ENCODE data around the gene RYR2.

RYR2 gene

GRCh38 chr1:237740846-237741245 lies 698.9 kb downstream of the RYR2 start:
- DNase-seq (ENCODE audit: low read depth), result no peak

DNA sequence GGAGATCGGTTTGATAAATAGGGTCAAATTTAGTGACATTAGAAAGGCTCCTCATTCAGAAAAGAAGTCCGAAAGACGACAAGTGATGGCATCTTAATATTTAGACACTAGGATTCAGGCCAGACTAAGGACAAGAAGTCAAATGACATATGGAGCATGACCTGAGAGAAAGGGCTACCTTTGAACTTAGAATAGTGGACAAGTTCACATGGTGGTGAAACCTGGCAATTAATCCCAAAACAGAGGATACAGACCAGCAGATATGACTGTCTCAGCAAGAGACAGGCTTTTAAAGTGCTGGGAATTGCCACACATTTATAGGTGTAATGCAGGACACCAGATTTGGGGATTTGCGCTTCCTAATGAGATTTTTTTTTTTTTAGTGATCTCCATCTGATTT lies 703.6 kb downstream of the RYR2 start:
- no peak for DNase-seq (ENCODE audit: low read depth)

- no peak for DNase-seq (ENCODE audit: low read depth)
Observed at GRCh38 chr1:237748171-237748960, 706.4 kb downstream of the RYR2 start.

DNA sequence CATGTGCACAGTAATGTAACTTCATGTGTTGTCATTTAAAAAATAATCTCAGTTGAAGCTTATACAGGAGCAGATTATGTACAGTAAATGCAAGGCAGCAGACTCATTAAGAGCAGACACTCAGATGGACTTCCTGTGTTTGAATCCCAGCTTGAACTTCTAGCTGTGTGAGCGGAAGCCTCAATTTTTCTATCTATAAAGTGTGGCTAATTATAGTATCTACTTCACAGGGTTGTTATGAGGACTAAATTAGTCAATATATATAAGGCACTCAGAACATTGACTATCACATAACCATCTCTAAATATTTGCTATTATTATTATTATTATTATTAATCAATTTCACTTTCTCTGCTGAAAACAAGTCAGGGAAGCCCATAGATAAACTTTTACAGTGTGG lies 707.1 kb downstream of the RYR2 start:
- no peak for DNase-seq (ENCODE audit: low read depth)

GRCh38 chr1:237751090-237751489 lies 709.1 kb downstream of the RYR2 start:
- DNase-seq (ENCODE audit: low read depth), result no peak

GRCh38 chr1:237754627-237755026 lies 712.6 kb downstream of the RYR2 start:
- DNase-seq (ENCODE audit: low read depth), result no peak

DNA sequence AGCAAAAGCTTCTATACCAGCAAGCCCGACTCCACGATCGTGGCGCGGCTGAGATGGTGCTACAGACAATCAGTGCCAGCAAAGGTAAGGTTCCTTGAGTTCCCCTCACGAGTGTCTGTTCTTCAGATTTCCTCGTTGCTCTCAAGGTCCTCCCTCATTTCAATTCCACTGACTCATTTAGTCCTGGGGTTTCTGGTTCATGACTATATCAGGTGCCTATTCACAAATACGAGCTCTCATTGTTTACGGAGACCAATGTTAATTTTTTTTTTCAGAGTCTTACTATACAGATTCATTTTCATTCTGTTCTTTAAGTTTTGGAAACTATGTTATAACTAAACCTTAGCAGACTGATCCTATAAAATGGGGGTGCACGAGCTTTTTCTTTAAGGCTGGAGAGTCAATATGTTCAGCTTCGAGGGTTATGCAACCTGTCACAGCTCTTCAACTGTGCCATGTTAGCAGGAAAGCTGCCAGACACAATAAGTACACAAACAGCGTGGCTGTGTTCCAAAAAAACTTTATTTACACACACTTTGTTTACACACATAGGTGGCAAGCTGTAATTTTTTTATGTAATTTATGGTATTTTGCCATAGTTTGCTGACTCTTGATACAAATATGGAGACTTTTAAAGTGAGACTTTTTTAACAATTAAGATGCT lies 714.5 kb downstream of the RYR2 start:
- no peak for DNase-seq (ENCODE audit: low read depth)

GRCh38 chr1:237759377-237759776 lies 717.4 kb downstream of the RYR2 start:
- no peak for DNase-seq (ENCODE audit: low read depth)

DNA sequence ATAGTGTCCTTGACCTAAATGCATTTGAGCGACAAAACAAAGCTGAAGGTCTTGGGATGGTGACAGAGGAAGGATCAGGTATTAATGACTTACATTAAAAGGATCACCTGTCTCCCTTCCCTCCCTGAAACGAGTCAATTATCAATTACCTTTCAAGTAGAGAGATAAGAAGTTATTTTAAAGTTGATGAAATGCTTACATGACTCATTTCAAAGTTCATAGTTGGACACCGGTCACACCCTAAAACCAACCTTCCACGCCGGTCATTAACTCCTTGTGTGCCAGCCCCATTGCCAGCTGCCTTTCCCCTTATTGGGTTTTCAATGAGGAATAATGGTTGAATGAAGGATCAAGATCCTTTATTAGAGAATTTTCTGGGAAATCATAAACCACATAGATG lies 719.0 kb downstream of the RYR2 start:
- DNase-seq (ENCODE audit: low read depth), result no peak

DNA sequence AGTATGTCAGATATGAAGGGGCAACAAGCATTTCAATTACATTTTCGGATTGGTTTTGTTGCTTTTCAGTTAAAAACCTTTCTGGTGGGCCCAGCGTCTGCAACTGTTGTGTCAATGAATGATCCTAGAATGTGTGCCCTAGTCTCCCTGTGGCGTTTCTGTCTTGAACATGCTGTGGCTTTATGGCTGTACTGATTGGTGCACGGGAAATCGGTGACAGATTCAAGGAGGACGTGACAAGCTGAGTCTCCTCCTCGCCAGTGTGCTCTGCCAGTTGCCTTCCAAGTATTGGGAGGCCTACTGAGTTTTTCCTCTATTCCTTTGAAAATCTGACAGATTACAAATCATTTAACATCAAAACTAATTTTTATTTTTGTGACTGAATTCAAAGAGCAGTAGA lies 721.2 kb downstream of the RYR2 start:
- DNase-seq (ENCODE audit: low read depth), result no peak

DNA sequence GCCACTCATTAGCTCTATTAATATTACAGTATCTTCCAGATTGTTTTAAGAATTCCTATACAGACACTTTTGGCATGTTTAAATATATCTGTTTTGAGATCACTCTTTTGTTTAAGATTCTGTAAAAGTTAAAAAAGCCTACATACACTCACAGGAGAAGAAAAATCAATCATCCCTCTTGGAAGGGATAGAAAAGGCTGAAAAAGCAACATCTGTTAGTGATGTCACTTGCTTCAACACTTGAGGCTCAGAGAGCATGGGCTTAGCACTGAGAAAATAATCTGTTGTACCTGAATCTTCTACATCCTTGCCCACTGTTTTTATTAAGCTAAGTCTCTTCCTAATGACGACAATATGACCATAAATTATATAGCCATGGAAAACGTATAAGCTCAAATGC lies 721.8 kb downstream of the RYR2 start:
- DNase-seq (ENCODE audit: low read depth), result no peak

DNA sequence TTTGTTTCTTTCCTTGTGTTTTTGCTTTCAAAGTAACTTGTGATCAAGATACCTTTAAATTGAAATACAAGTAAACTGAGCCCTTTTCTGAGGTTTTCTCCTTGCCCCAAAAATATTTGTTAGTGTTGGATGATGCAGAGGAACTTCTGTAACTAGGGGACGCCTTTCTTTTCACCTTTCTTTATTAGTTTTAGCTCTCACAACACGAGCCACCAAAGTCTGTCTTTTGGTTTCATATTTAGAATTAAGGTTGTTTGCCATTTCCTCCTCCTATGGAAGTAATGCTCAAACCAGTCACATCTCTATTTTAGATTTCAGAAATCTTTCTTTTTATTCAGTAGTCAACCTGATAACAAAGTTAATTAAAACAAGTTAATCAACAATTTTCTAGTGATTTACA lies 727.9 kb downstream of the RYR2 start:
- DNase-seq (ENCODE audit: low read depth), result no peak

DNA sequence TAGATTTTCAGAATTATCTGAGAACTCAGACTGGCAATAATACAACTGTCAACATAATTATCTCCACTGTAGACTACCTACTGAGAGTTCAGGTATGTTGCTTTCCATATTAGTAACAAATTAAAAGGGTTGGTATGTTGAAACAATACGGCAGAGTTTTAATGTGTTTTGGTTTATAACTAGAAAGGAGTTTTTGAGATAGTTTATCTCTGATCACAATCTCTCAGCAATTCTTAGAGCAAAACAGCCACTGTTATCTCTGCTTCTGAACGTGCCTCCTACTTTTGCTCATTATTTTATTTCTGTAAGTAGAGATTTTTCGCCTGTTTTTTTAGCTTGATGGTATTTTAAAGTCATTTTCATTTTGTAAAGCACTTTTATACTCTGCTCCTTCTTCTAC lies 730.0 kb downstream of the RYR2 start:
- DNase-seq (ENCODE audit: low read depth), result no peak

GRCh38 chr1:237774246-237774645 lies 732.3 kb downstream of the RYR2 start:
- no peak for DNase-seq (ENCODE audit: low read depth)

DNA sequence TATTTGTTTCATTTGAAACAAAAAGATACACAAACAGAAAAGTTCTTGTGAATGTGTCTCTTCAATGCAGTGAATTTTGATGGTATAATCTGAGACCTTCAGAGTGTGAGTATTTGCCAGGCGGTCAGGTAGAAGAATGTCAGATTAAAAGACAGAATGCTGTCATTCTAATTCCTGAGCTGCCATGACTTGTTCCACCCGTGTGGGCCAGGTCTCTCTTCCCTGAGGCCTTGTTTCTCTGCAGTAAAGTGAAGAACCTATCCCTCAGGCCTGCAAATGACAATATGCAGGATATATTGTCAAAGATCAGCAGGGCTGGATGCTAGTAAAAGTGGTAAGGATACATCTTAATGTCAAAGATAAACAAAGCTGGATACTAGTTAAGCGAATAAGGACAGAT lies 737.4 kb downstream of the RYR2 start:
- no peak for DNase-seq (ENCODE audit: low read depth)

DNA sequence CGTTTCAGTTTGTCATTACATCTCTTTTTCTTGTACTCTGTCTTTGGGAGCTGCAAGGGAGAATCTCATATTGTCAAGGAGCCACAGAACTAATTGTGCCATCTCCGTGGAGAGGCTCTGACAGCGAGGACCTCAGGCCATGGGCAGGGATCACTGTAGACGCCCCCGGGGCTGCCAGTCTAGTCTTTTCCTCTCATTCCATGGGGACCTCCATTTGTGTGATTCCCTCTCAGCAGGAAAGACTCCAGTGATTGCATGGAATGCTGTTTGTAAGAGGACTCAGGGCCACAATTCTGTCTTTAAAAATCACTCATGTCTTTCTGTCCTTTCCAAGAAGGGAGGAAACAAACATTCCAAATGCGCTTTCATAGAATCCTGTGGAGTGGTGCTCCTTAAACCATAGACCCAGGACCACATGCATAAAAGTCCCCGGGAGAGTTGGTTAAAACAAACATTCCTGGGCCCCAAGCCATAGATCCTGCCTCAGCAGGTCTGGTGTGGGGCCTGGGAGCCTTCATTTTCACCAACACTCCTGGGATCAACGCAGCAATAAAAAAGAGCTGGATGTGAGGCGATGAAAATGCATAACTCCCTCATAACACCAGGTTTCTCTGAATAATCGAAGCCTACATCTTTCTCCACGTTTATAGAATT lies 744.2 kb downstream of the RYR2 start:
- DNase-seq (ENCODE audit: low read depth), result no peak

- no peak for DNase-seq (ENCODE audit: low read depth)
Observed at GRCh38 chr1:237788069-237788468, 746.1 kb downstream of the RYR2 start.

- no peak for DNase-seq (ENCODE audit: low read depth)
Observed at GRCh38 chr1:237789619-237790018, 747.6 kb downstream of the RYR2 start.

- DNase-seq (ENCODE audit: low read depth), result no peak
Observed at GRCh38 chr1:237791592-237791991, 749.6 kb downstream of the RYR2 start.

DNA sequence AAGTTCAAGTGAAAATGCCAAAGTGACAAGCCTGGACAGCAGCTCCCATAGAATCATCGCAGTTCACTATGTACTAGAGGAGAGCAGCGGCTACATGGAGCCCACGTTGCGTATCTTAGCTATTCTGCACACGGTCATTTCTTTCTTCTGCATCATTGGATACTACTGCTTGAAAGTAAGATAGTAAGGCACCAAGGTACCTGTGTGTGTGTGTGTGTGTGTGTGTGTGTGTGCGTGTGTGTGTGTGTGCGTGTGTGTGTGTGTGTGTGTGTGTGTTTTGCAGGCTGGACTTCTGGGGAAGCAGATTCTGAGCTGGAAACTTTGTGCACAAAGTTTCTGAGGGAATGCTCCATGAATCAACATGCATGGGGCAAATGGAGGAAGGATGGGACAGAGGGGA lies 750.2 kb downstream of the RYR2 start:
- DNase-seq (ENCODE audit: low read depth), result no peak

DNA sequence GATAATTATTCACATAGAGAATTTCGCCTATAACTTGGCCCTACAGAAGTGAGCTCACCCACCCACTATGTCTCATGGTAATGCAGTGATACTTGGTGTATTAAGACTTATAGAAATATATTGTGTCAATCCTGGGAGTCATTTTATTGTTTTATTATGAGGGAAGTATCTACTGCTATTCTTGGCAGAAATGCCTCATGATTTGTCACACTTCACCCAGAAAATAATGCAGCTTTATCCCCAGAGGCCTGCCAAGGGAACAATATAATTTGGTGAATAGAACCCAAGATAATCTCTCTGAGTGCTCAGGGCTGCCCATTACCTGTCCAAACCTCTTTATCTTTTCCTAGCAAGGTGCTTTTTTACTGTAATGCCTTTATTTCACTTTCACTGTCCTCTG lies 750.7 kb downstream of the RYR2 start:
- no peak for DNase-seq (ENCODE audit: low read depth)

- no peak for DNase-seq (ENCODE audit: low read depth)
Observed at GRCh38 chr1:237794071-237794470, 752.1 kb downstream of the RYR2 start.

- DNase-seq (ENCODE audit: low read depth), result no peak
Observed at GRCh38 chr1:237795558-237795957, 753.6 kb downstream of the RYR2 start.
